Endothelial cell of umbilical vein (primary cell): Measurements from ENCODE around the gene PROKR2. TPM values are rescaled to one million over a fixed set of nuclear protein-coding genes. Genes with fewer than 3 reads are reported as not detected.

Experiments
- BruUV-seq: library from RNA; stranded (reverse); fragments of 400-500 nt; replicated peaks from 2 replicates; lab custom pipeline; 2021; lab: Mats Ljungman, UMichigan
- CTCF ChIA-PET: fragments of 300-600, 350-600 bp; sonication (Branson Sonifier 250); formaldehyde crosslinking; loops from one replicate; lab custom pipeline; 2021; ENCODE audit warnings: antibody characterized with exemption, inconsistent platforms; lab: Charles Lee
- POLR2A ChIA-PET: fragments of 300-600, 350-600 bp; sonication (Branson Sonifier 250); formaldehyde crosslinking; loops from one replicate; lab custom pipeline; 2021; ENCODE audit warnings: antibody characterized with exemption, inconsistent platforms; lab: Charles Lee
- DNase-seq: peaks from one replicate; pipeline ENCODE4 v3.0.0-alpha.2; 2011; ENCODE audit warnings: low read depth, low spot score
- FAIRE-seq: peaks from 2 replicates; lab custom pipeline; 2011; peaks lifted over from hg19 to GRCh38; lab: Jason Lieb, UNC
- H2AFZ ChIP-seq: 2 replicates; pipeline ENCODE4 v1.6.0; 2012; ENCODE audit warnings: low read depth, low read length, control low read depth, inconsistent platforms
- H3K27ac ChIP-seq: 2 replicates; pipeline ENCODE4 v1.5.1; 2011; ENCODE audit warnings: low read depth, mild to moderate bottlenecking, control low read depth, low read length, moderate library complexity; ENCODE audit not compliant: insufficient read depth
- H3K27me3 ChIP-seq, 2 experiments: 2 replicates each; pipeline versions ENCODE4 v1.6.0 to v1.6.1; 2011; ENCODE audit warnings: low read length in 2 of 2, mixed read lengths in 1 of 2; ENCODE audit not compliant: control insufficient read depth in 2 of 2, insufficient read depth in 2 of 2
- H3K36me3 ChIP-seq, 2 experiments: 2 replicates in 1 of 2; 3 replicates in 1 of 2; pipeline ENCODE4 v1.5.1; 2011; ENCODE audit warnings: low read length in 2 of 2, mild to moderate bottlenecking in 1 of 2, moderate library complexity in 1 of 2; ENCODE audit not compliant: control insufficient read depth in 2 of 2, insufficient read depth in 2 of 2; ENCODE audit errors: extremely low read depth in 1 of 2
- H3K4me1 ChIP-seq: 3 replicates; pipeline ENCODE4 v1.5.1; 2011; ENCODE audit warnings: mild to moderate bottlenecking, low read length; ENCODE audit not compliant: control insufficient read depth, insufficient read depth; ENCODE audit errors: extremely low read depth
- H3K4me2 ChIP-seq: 2 replicates; pipeline ENCODE4 v1.6.1; 2011; ENCODE audit warnings: low read length, control low read depth, mixed read lengths; ENCODE audit not compliant: insufficient read depth
- H3K4me3 ChIP-seq, 3 experiments: fragments of 200-600 bp in 1 of 3; sonication (generic), shearing (Covaris generic) in 1 of 3; replicated peaks in 1 of 3; 2 replicates each; pipeline ENCODE4 v1.5.1; 2011 to 2016; ENCODE audit warnings: control low read depth in 3 of 3, low read length in 3 of 3, mild to moderate bottlenecking in 2 of 3, inconsistent platforms in 1 of 3, low read depth in 1 of 3, moderate library complexity in 1 of 3; ENCODE audit not compliant: insufficient read depth in 1 of 3
- H3K79me2 ChIP-seq: 2 replicates; pipeline ENCODE4 v1.6.0; 2012; ENCODE audit warnings: low read length, inconsistent platforms; ENCODE audit not compliant: control insufficient read depth, insufficient read depth
- H3K9ac ChIP-seq: replicated peaks from 2 replicates; pipeline ENCODE3; 2011; ENCODE audit warnings: low read length, control low read depth; ENCODE audit not compliant: insufficient read depth; ENCODE audit errors: extremely low read depth
- H3K9me1 ChIP-seq: replicated peaks from 3 replicates; pipeline ENCODE4 v1.6.0; 2011; ENCODE audit warnings: mild to moderate bottlenecking, low read length; ENCODE audit not compliant: control insufficient read depth, insufficient read depth; ENCODE audit errors: extremely low read depth
- H3K9me3 ChIP-seq: replicated peaks from 2 replicates; pipeline ENCODE4 v1.5.1; 2012; ENCODE audit warnings: low read length, inconsistent platforms; ENCODE audit not compliant: control insufficient read depth, insufficient read depth
- H4K20me1 ChIP-seq: replicated peaks from 2 replicates; pipeline ENCODE3; 2011; ENCODE audit warnings: mild to moderate bottlenecking, low read length; ENCODE audit not compliant: control insufficient read depth, insufficient read depth; ENCODE audit errors: extremely low read depth
- CTCF ChIP-seq, 2 donors: IDR thresholded peaks; 1 replicate in 1 of 2; 2 replicates in 1 of 2; pipeline ENCODE4 v1.5.1; 2011; ENCODE audit warnings: low read length in 2 of 2, mild to moderate bottlenecking in 2 of 2, moderate library complexity in 2 of 2, control low read depth in 1 of 2, inconsistent platforms in 1 of 2, low read depth in 1 of 2; ENCODE audit not compliant: insufficient read depth in 1 of 2; ENCODE audit errors: extremely low read depth in 1 of 2
- EZH2 ChIP-seq: IDR thresholded peaks from 2 replicates; pipeline ENCODE4 v1.6.1; 2012; ENCODE audit warnings: borderline replicate concordance, low read depth, mild to moderate bottlenecking, moderate library complexity, low read length, inconsistent platforms; ENCODE audit not compliant: severe bottlenecking
- FOS ChIP-seq: IDR thresholded peaks from 2 replicates; pipeline ENCODE4 v1.6.1; 2011; ENCODE audit warnings: mild to moderate bottlenecking, low read length, moderate library complexity, borderline replicate concordance; ENCODE audit not compliant: insufficient read depth
- GATA2 ChIP-seq: IDR thresholded peaks from 2 replicates; pipeline ENCODE4 v1.7.0; 2011; ENCODE audit warnings: low read depth, mild to moderate bottlenecking, moderate library complexity, mixed read lengths, low read length; ENCODE audit not compliant: insufficient read length, insufficient read depth
- JUN ChIP-seq: IDR thresholded peaks from 2 replicates; pipeline ENCODE4 v1.6.1; 2011; ENCODE audit warnings: borderline replicate concordance, low read depth; ENCODE audit not compliant: insufficient read length, insufficient read depth
- MAX ChIP-seq: IDR thresholded peaks from 2 replicates; pipeline ENCODE4 v1.6.1; 2011; ENCODE audit not compliant: insufficient read depth, insufficient read length
- MYC ChIP-seq: IDR thresholded peaks from one replicate; pipeline ENCODE4 v1.6.1; 2011; ENCODE audit warnings: mild to moderate bottlenecking, low read depth, low read length
- POLR2A ChIP-seq: IDR thresholded peaks from 2 replicates; pipeline ENCODE4 v1.6.1; 2012; ENCODE audit warnings: low read depth, mild to moderate bottlenecking, control low read depth, low read length
- POLR2AphosphoS5 ChIP-seq: IDR thresholded peaks from 2 replicates; pipeline ENCODE4 v1.6.1; 2012; ENCODE audit warnings: low read depth, mild to moderate bottlenecking, control low read depth, low read length, moderate library complexity; ENCODE audit not compliant: insufficient read depth
- dilution Hi-C: fragments of 300-500 bp; cut with MboI; formaldehyde crosslinking; loops from one replicate; pipeline ENCODE4 v1.15.0; 2019; ENCODE audit warnings: low sequenced_read_pairs; ENCODE audit not compliant: extremely low pct_ligation_motif_present
- intact Hi-C: fragments of 100-400 bp; cut with micrococcal nuclease; formaldehyde crosslinking; loops from one replicate; pipeline ENCODE4 v1.10.0; 2022
- polyA plus RNA-seq, 4 experiments: library from polyadenylated mRNA; depleted of rRNA in 3 of 4; stranded (reverse) in 3 of 4; unstranded in 1 of 4; fragments of >200 nt; gene quantifications; 2 replicates each; pipeline versions ENCODE4 v1.2.1 to v1.2.3, GENCODE V29; 2011 to 2012; ENCODE audit warnings: missing spikeins in 1 of 4
- total RNA-seq: library from RNA; stranded (reverse); gene quantifications from 2 replicates; pipeline ENCODE4 v1.2.3, GENCODE V29; 2021

PROKR2 gene
- total and polyA plus RNA-seq, 2 donors (not counting 3 experiments of a cell fraction or from before 2014, with no cell fraction given) = not detected

GRCh38 chr20:5328268-5328667 lies 11.5 kb upstream of the PROKR2 start:
- H3K9me3 ChIP-seq = no peaks in the 10 kb centered on the region
- POLR2A ChIA-PET = no interaction called here
- CTCF ChIA-PET = no interaction called here
- H3K9me1 ChIP-seq = no peaks in the 10 kb centered on the region
- H3K4me1 ChIP-seq = no peaks in the 10 kb centered on the region
- no TSS peak for BruUV-seq
- DNase-seq (no peak), FAIRE-seq (no peak)
- H2AFZ ChIP-seq = no peak overlapping the region
- H3K79me2 ChIP-seq = no peaks in the 10 kb centered on the region
- no peak overlapping the region for H3K27ac ChIP-seq
- no peak overlapping the region for H3K9ac ChIP-seq
- H3K4me3 ChIP-seq = no peak overlapping the region
- H4K20me1 ChIP-seq = no peaks in the 10 kb centered on the region
- TF ChIP-seq JUN = no peak
- TF ChIP-seq POLR2AphosphoS5 = no peak
- no peak for TF ChIP-seq POLR2A
- no peak for TF ChIP-seq FOS
- TF ChIP-seq MAX = no peak
- TF ChIP-seq CTCF (IDR thresholded peaks at IDR 0.05; ENCODE audit: extremely low read depth in 1 of 2, insufficient read depth in 1 of 2, low read depth in 1 of 2, low read length in 2 of 2) = no peak
- TF ChIP-seq GATA2 = no peak
- no peak for TF ChIP-seq MYC
- TF ChIP-seq EZH2 = no peak
- H3K36me3 ChIP-seq = no peaks in the 10 kb centered on the region
- peaks cover 5 to 35% of the 10 kb centered on the region in 2 experiments for H3K27me3 ChIP-seq
- dilution Hi-C loops (no loop called here), intact Hi-C loops (no loop called here)
- no peak overlapping the region for H3K4me2 ChIP-seq
